ENCODE data around the gene SLC66A1.

GRCh38 chr1:19349999-19350398 lies 37.9 kb downstream of the SLC66A1 start:
- TF ChIP-seq CTCF (IDR thresholded peaks at IDR 0.05): no peak
- TF ChIP-seq POLR2A (IDR thresholded peaks at IDR 0.05): no peak
- no peak for TF ChIP-seq POLR2AphosphoS5 (IDR thresholded peaks at IDR 0.05)

Data from prostate gland (tissue), 2 donors.